Measurements from ENCODE around the gene KCTD2. TPM values are rescaled to one million over a fixed set of nuclear protein-coding genes. Genes with fewer than 3 reads are reported as not detected.

The KCTD2 gene
- 9.8 and 16.1 TPM in 2 replicates for total RNA-seq

GRCh38 chr17:75046407-75047289 is at the start of gene KCTD2, which contains the start of gene ATP5PD:
Gene KCTD2 (plus strand): TSS chr17:75047225. CDS start chr17:75047251, 26 bp downstream.
Gene ATP5PD (minus strand): TSS chr17:75046969. CDS start chr17:75042650, 4,319 bp downstream.

GRCh38 chr17:75012346-75013091 is 34.5 kb upstream of the KCTD2 start, which contains the start of gene MRPL58:
Gene MRPL58 (plus strand): TSS chr17:75012670. CDS start chr17:75012687, 17 bp downstream.

GRCh38 chr17:75087558-75088453 is 40.8 kb downstream of the KCTD2 start, which contains the start of gene SLC16A5:
Gene SLC16A5 (plus strand): TSS chr17:75087954. CDS start chr17:75093637, 5,683 bp downstream.

GRCh38 chr17:75109407-75110233 is 62.6 kb downstream of the KCTD2 start, which contains the start of gene ARMC7:
Gene ARMC7 (plus strand): TSS chr17:75109969. CDS start chr17:75110289, 320 bp downstream.

Other genes starting within 250 kb of the KCTD2 start
- under 0.01 and 0.28 TPM in 2 replicates for gene GRIN2C, start 187.3 kb upstream of the KCTD2 start, total RNA-seq
- gene FDXR, start 174.2 kb upstream of the KCTD2 start, total RNA-seq: 38.4 and 45.8 TPM in 2 replicates
- not detected in 2 replicates for gene FADS6, start 153.6 kb upstream of the KCTD2 start, total RNA-seq
- under 0.01 TPM in 1 of 2 replicates, not detected in the other for gene USH1G, start 124.0 kb upstream of the KCTD2 start, total RNA-seq
- gene OTOP2, start 123.0 kb upstream of the KCTD2 start, total RNA-seq: not detected in 2 replicates
- not detected in 2 replicates for gene OTOP3, start 111.3 kb upstream of the KCTD2 start, total RNA-seq
- 0.28 TPM in 2 replicates for gene HID1, start 74.5 kb upstream of the KCTD2 start, total RNA-seq
- 7.4 and 10.9 TPM in 2 replicates for gene CDR2L, start 59.6 kb upstream of the KCTD2 start, total RNA-seq
- gene MRPL58, start 34.6 kb upstream of the KCTD2 start, total RNA-seq: 31.2 and 32.7 TPM in 2 replicates
- 365 and 394 TPM in 2 replicates for gene ATP5PD, start 256 bp upstream of the KCTD2 start, total RNA-seq
- 6.1 and 11.0 TPM in 2 replicates for gene SLC16A5, start 40.7 kb downstream of the KCTD2 start, total RNA-seq
- gene ARMC7, start 62.7 kb downstream of the KCTD2 start, total RNA-seq: 2.1 and 2.2 TPM in 2 replicates
- 19.6 and 51.6 TPM in 2 replicates for gene NT5C, start 84.5 kb downstream of the KCTD2 start, total RNA-seq
- gene JPT1, start 107.3 kb downstream of the KCTD2 start, total RNA-seq: 40.0 and 49.9 TPM in 2 replicates
- gene SUMO2, start 135.7 kb downstream of the KCTD2 start, total RNA-seq: 102 and 140 TPM in 2 replicates
- 18.9 and 23.6 TPM in 2 replicates for gene NUP85, start 158.5 kb downstream of the KCTD2 start, total RNA-seq
- gene GGA3, start 214.4 kb downstream of the KCTD2 start, total RNA-seq: 9.0 and 10.6 TPM in 2 replicates
- 59.7 and 64.0 TPM in 2 replicates for gene MRPS7, start 214.7 kb downstream of the KCTD2 start, total RNA-seq
- gene MIF4GD, start 224.0 kb downstream of the KCTD2 start, total RNA-seq: 3.8 and 5.3 TPM in 2 replicates
- gene SLC25A19, start 242.2 kb downstream of the KCTD2 start, total RNA-seq: 4.4 and 4.7 TPM in 2 replicates